ENCODE results near the gene ELOF1.

ELOF1 gene

GRCh38 chr19:11534948-11535347, 24.1 kb downstream of the ELOF1 start:
- no peak overlapping the region for H3K4me3 ChIP-seq (ENCODE audit: low read depth in 1 of 2, low read length in 2 of 2)
- H3K9ac ChIP-seq (ENCODE audit: low read depth, low read length), result no peak overlapping the region
- H3K79me2 ChIP-seq (ENCODE audit: insufficient read depth, low read length), result no peaks in the 10 kb centered on the region
- H4K20me1 ChIP-seq (ENCODE audit: insufficient read depth, low read length), result no peaks in the 10 kb centered on the region
- H2AFZ ChIP-seq (ENCODE audit: low read depth, low read length), result no peak overlapping the region; the same call in 1 of the 2 replicates
- no peaks in the 10 kb centered on the region for H3K9me3 ChIP-seq (ENCODE audit: insufficient read depth, low read length, severe bottlenecking)
- no peaks in the 10 kb centered on the region for H3K36me3 ChIP-seq (ENCODE audit: insufficient read depth, low read length)
- no peak overlapping the region for H3K4me2 ChIP-seq (ENCODE audit: insufficient read depth, low read length)
- DNase-seq (no peak), ATAC-seq (ENCODE audit: insufficient read depth, low read depth) (no peak)
- no peak overlapping the region for H3K27ac ChIP-seq (ENCODE audit: low read length)
- no peaks in the 10 kb centered on the region for H3K27me3 ChIP-seq (ENCODE audit: insufficient read depth, low read length, poor library complexity)
- no peak for TF ChIP-seq CTCF (IDR thresholded peaks at IDR 0.05; ENCODE audit: borderline replicate concordance, extremely low read depth, low read length, poor library complexity, severe bottlenecking)
- TF ChIP-seq EZH2 (IDR thresholded peaks at IDR 0.05; ENCODE audit: borderline replicate concordance, low read depth, low read length, severe bottlenecking), result no peak
- H3K4me1 ChIP-seq (ENCODE audit: insufficient read depth, low read length), result no peaks in the 10 kb centered on the region

- Histone ChIP-seq H4K20me1 (ENCODE audit: insufficient read depth, low read length) (no peaks in the 10 kb centered on the region), H3K9ac (ENCODE audit: low read depth, low read length) (no peak overlapping the region), H3K4me2 (ENCODE audit: insufficient read depth, low read length) (no peak overlapping the region), H2AFZ (ENCODE audit: low read depth, low read length) (no peak overlapping the region; the same call in 1 of the 2 replicates), H3K27ac (ENCODE audit: low read length) (no peak overlapping the region), H3K27me3 (ENCODE audit: insufficient read depth, low read length, poor library complexity) (no peaks in the 10 kb centered on the region), H3K9me3 (ENCODE audit: insufficient read depth, low read length, severe bottlenecking) (no peaks in the 10 kb centered on the region), H3K4me1 (ENCODE audit: insufficient read depth, low read length) (peaks cover 2% of the 10 kb centered on the region; the same call in 1 of the 2 replicates), H3K4me3 (ENCODE audit: low read depth in 1 of 2, low read length in 2 of 2) (no peak overlapping the region), H3K36me3 (ENCODE audit: insufficient read depth, low read length) (no peaks in the 10 kb centered on the region), H3K79me2 (ENCODE audit: insufficient read depth, low read length) (no peaks in the 10 kb centered on the region)
- no peak for DNase-seq
- ATAC-seq (ENCODE audit: insufficient read depth, low read depth), result no peak
- no peak for TF ChIP-seq CTCF (IDR thresholded peaks at IDR 0.05; ENCODE audit: borderline replicate concordance, extremely low read depth, low read length, poor library complexity, severe bottlenecking)
- TF ChIP-seq EZH2 (IDR thresholded peaks at IDR 0.05; ENCODE audit: borderline replicate concordance, low read depth, low read length, severe bottlenecking), result no peak
Observed at GRCh38 chr19:11534538-11534937, 24.5 kb downstream of the ELOF1 start.

GRCh38 chr19:11530432-11530831, 28.6 kb downstream of the ELOF1 start:
- peaks cover 5% of the 10 kb centered on the region; the same call in 1 of the 2 replicates for H3K36me3 ChIP-seq (ENCODE audit: insufficient read depth, low read length)
- H3K4me3 ChIP-seq (ENCODE audit: low read depth in 1 of 2, low read length in 2 of 2), result no peak overlapping the region
- no peak overlapping the region for H3K27ac ChIP-seq (ENCODE audit: low read length)
- no peaks in the 10 kb centered on the region for H4K20me1 ChIP-seq (ENCODE audit: insufficient read depth, low read length)
- no peak overlapping the region for H2AFZ ChIP-seq (ENCODE audit: low read depth, low read length)
- peak; percentile 44 for DNase-seq
- TF ChIP-seq CTCF (IDR thresholded peaks at IDR 0.05; ENCODE audit: borderline replicate concordance, extremely low read depth, low read length, poor library complexity, severe bottlenecking), result peak; percentile 44
- TF ChIP-seq EZH2 (IDR thresholded peaks at IDR 0.05; ENCODE audit: borderline replicate concordance, low read depth, low read length, severe bottlenecking), result no peak
- H3K9me3 ChIP-seq (ENCODE audit: insufficient read depth, low read length, severe bottlenecking), result no peaks in the 10 kb centered on the region
- peaks cover 23% of the 10 kb centered on the region for H3K4me1 ChIP-seq (ENCODE audit: insufficient read depth, low read length)
- ATAC-seq (ENCODE audit: insufficient read depth, low read depth), result no peak
- no peak overlapping the region for H3K9ac ChIP-seq (ENCODE audit: low read depth, low read length)
- H3K27me3 ChIP-seq (ENCODE audit: insufficient read depth, low read length, poor library complexity), result no peaks in the 10 kb centered on the region
- no peak overlapping the region for H3K4me2 ChIP-seq (ENCODE audit: insufficient read depth, low read length)
- peaks cover 22% of the 10 kb centered on the region for H3K79me2 ChIP-seq (ENCODE audit: insufficient read depth, low read length)

All from DND-41 (cell line).